Caco-2 (cell line): ENCODE data around the gene FBXO47. TPM values are rescaled to one million over a fixed set of nuclear protein-coding genes. Genes with fewer than 3 reads are reported as not detected.

ENCODE experiments used
- BruUV-seq: library from RNA; stranded (reverse); fragments of 400-500 nt; replicated peaks from 2 replicates; lab custom pipeline; 2021; lab: Mats Ljungman, UMichigan
- CTCF ChIA-PET: fragments of 300-600 bp; sonication (Branson Sonifier 250); formaldehyde crosslinking; loops from one replicate; lab custom pipeline; 2022; ENCODE audit warnings: antibody characterized with exemption; lab: Charles Lee
- POLR2A ChIA-PET: fragments of 300-600 bp; sonication (Branson Sonifier 250); formaldehyde crosslinking; loops from one replicate; lab custom pipeline; 2022; ENCODE audit warnings: antibody characterized with exemption; lab: Charles Lee
- DNase-seq, 2 experiments: peaks; one replicate each; pipeline versions ENCODE4 v3.0.0 to v3.0.0-alpha.2; 2020 to 2022
- H3K27me3 ChIP-seq: replicated peaks from 2 replicates; pipeline ENCODE4 v1.6.0; 2011; ENCODE audit warnings: low read length; ENCODE audit not compliant: control insufficient read depth, insufficient read depth
- H3K36me3 ChIP-seq: 2 replicates; pipeline ENCODE4 v1.5.1; 2011; ENCODE audit warnings: low read length; ENCODE audit not compliant: control insufficient read depth, insufficient read depth
- H3K4me1 ChIP-seq: fragments of 250-450 bp; sonication (Bioruptor Pico); 2 replicates; pipeline ENCODE4 v1.5.1; 2020; ENCODE audit warnings: mild to moderate bottlenecking
- H3K4me3 ChIP-seq: 2 replicates; pipeline ENCODE4 v1.5.1; 2011; ENCODE audit warnings: low read depth, mild to moderate bottlenecking, control low read depth, low read length
- H3K9me3 ChIP-seq: fragments of 250-450 bp; sonication (Bioruptor Pico); 2 replicates; pipeline ENCODE4 v1.5.1; 2020; ENCODE audit warnings: mild to moderate bottlenecking, moderate library complexity
- H3K27ac Mint-ChIP-seq: one replicate; pipeline ENCODE4 v1.8.0; 2022; ENCODE audit warnings: mixed read lengths; ENCODE audit not compliant: unreplicated experiment
- H3K27me3 Mint-ChIP-seq: one replicate; pipeline ENCODE4 v1.8.0; 2022; ENCODE audit warnings: mixed read lengths; ENCODE audit not compliant: insufficient read depth, unreplicated experiment
- H3K36me3 Mint-ChIP-seq: one replicate; pipeline ENCODE4 v1.8.0; 2022; ENCODE audit warnings: mild to moderate bottlenecking, mixed read lengths; ENCODE audit not compliant: insufficient read depth, unreplicated experiment
- H3K4me1 Mint-ChIP-seq: one replicate; pipeline ENCODE4 v1.8.0; 2022; ENCODE audit warnings: low read depth, mixed read lengths; ENCODE audit not compliant: unreplicated experiment
- H3K4me3 Mint-ChIP-seq: one replicate; pipeline ENCODE4 v1.8.0; 2022; ENCODE audit warnings: mild to moderate bottlenecking, moderate library complexity, mixed read lengths; ENCODE audit not compliant: unreplicated experiment
- H3K9me3 Mint-ChIP-seq: one replicate; pipeline ENCODE4 v1.8.0; 2022; ENCODE audit warnings: mixed read lengths; ENCODE audit not compliant: unreplicated experiment
- intact Hi-C: fragments of 100-400 bp; cut with micrococcal nuclease; formaldehyde crosslinking; loops from one replicate; pipeline ENCODE4 v1.10.0; 2022; ENCODE audit not compliant: unreplicated experiment
- total RNA-seq: library from RNA; stranded (reverse); gene quantifications from 2 replicates; pipeline ENCODE4 v1.2.3, GENCODE V29; 2022
- TF ChIP-seq, protein P1 (sequence below), 2 experiments: fragments of 200-600 bp in 1 of 2; IDR thresholded peaks; 1 replicate in 1 of 2; 2 replicates in 1 of 2; pipeline versions ENCODE4 v1.5.1 to v1.8.0; 2011 to 2022; ENCODE audit warnings: antibody characterized with exemption in 1 of 2, control low read depth in 1 of 2, inconsistent platforms in 1 of 2, low read depth in 1 of 2, low read length in 1 of 2, mild to moderate bottlenecking in 1 of 2, moderate library complexity in 1 of 2; ENCODE audit not compliant: insufficient read depth in 1 of 2, severe bottlenecking in 1 of 2, unreplicated experiment in 1 of 2

FBXO47 gene
- total RNA-seq, 1 experiment from 2014 or later, result not detected

DNA sequence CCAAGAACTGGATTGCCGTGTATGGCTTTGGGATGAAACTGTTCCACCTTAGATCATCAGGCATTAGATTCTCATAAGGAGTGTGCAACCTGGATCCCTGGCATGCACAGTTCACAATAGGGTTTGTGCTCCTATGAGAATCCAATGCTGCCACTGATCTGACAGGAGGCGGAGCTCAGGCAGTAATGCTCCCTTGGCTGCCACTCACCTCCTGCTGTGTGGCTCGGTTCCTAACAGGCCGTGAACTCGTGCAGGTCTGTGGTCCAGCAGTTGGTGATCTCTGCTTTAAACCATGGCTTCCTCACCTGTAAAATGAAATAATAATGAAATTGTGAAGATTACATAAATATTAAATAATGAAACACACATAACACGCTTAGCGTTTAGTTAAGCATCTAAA lies 45.5 kb upstream of the FBXO47 start:
- CTCF ChIA-PET, result interaction anchor here (0.6 to 0.7 kb wide), 3 partner anchors 19 to 286 kb away, joined by 4 to 8 read pairs (median 6); partner anchors contain the start of gene RPL23

DNA sequence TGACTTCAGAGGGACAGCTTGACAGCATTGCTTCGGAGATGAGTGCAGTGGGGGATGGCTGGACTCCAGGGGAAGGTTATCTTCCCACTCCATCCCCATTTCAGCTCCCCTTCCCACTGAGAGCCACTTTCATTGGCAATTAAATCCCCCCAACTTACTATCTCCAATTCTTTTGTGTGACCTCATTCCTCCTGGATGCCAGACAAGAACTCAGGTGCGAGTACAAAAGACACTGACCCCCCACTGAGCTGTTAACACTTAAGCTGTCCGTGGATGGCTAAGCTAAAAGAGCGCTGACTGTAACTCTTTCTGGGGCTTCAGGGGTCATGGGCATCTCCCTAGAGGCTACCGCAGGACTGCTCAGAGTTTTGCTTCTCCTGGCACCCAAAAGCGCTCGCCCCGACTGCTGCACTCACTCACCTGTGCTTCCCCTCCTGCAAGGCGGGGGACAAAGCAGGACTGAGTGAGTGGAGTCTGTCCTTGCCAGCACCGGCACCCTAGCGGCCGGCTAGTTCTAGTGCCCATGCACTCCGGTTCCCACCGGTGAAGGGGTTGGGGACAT lies 44.8 kb upstream of the FBXO47 start:
- peaks cover 9% of the 10 kb centered on the region for H3K4me1 Mint-ChIP-seq
- DNase-seq, result no peak
- Histone ChIP-seq H3K4me1 (no peaks in the 10 kb centered on the region), H3K27me3 (no peaks in the 10 kb centered on the region), H3K4me3 (no peak overlapping the region), H3K36me3 (no peaks in the 10 kb centered on the region), H3K9me3 (peaks cover 11% of the 10 kb centered on the region; the same call in 1 of the 2 replicates)
- no peak overlapping the region for H3K27ac Mint-ChIP-seq
- TF ChIP-seq, protein P1, sequence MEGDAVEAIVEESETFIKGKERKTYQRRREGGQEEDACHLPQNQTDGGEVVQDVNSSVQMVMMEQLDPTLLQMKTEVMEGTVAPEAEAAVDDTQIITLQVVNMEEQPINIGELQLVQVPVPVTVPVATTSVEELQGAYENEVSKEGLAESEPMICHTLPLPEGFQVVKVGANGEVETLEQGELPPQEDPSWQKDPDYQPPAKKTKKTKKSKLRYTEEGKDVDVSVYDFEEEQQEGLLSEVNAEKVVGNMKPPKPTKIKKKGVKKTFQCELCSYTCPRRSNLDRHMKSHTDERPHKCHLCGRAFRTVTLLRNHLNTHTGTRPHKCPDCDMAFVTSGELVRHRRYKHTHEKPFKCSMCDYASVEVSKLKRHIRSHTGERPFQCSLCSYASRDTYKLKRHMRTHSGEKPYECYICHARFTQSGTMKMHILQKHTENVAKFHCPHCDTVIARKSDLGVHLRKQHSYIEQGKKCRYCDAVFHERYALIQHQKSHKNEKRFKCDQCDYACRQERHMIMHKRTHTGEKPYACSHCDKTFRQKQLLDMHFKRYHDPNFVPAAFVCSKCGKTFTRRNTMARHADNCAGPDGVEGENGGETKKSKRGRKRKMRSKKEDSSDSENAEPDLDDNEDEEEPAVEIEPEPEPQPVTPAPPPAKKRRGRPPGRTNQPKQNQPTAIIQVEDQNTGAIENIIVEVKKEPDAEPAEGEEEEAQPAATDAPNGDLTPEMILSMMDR (IDR thresholded peaks at IDR 0.05; ENCODE audit: insufficient read depth in 1 of 2, low read depth in 1 of 2, low read length in 1 of 2, severe bottlenecking in 1 of 2, unreplicated experiment in 1 of 2), result no peak
- H3K9me3 Mint-ChIP-seq, result no peaks in the 10 kb centered on the region
- intact Hi-C loops, result no loop called here
- CTCF ChIA-PET, result interaction anchor here (0.6 to 0.7 kb wide), 4 partner anchors 20 to 286 kb away, joined by 3 to 8 read pairs (median 5); partner anchors contain the start of gene RPL23
- no peak overlapping the region for H3K4me3 Mint-ChIP-seq
- POLR2A ChIA-PET, result no interaction called here
- no peaks in the 10 kb centered on the region for H3K36me3 Mint-ChIP-seq
- H3K27me3 Mint-ChIP-seq, result no peaks in the 10 kb centered on the region
- BruUV-seq, result no TSS peak

More for the DNA sequence above, 45.5 kb upstream of the FBXO47 start:
- H3K4me1 Mint-ChIP-seq, result peaks cover 9% of the 10 kb centered on the region
- Histone ChIP-seq H3K36me3 (no peaks in the 10 kb centered on the region), H3K4me1 (no peaks in the 10 kb centered on the region), H3K27me3 (no peaks in the 10 kb centered on the region), H3K4me3 (no peak overlapping the region), H3K9me3 (peaks cover 11% of the 10 kb centered on the region; the same call in 1 of the 2 replicates)
- intact Hi-C loops, result no loop called here
- no peak overlapping the region for H3K4me3 Mint-ChIP-seq
- no peak for DNase-seq
- POLR2A ChIA-PET, result no interaction called here
- no peaks in the 10 kb centered on the region for H3K27me3 Mint-ChIP-seq
- no peak overlapping the region for H3K27ac Mint-ChIP-seq
- H3K36me3 Mint-ChIP-seq, result no peaks in the 10 kb centered on the region
- BruUV-seq, result no TSS peak
- TF ChIP-seq, protein P1 (IDR thresholded peaks at IDR 0.05; ENCODE audit: insufficient read depth in 1 of 2, low read depth in 1 of 2, low read length in 1 of 2, severe bottlenecking in 1 of 2, unreplicated experiment in 1 of 2), result no peak
- no peaks in the 10 kb centered on the region for H3K9me3 Mint-ChIP-seq

DNA sequence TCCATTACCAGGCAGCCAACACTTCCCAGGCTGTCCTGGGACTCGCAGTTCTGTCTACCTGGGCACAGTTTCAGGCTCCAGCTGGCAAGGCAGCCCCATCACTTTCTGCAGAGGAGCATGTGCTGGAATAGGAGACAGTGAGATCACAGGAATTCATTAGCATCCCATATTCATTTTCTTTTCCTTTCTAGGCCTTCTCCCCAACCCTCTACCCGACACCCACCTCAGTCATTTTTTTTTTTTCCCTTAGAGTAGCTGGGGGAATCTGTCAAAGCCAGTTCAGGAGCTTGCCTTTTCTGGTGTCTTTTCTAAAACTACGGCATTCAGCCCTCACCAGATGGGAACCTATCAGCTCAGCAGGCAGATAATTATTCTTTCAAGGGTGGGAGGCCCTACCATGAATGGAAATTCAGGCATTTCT lies 42.4 kb upstream of the FBXO47 start:
- Mint-ChIP-seq H3K27me3 (peaks cover 2% of the 10 kb centered on the region), H3K4me1 (peaks cover 7% of the 10 kb centered on the region), H3K36me3 (no peaks in the 10 kb centered on the region), H3K27ac (no peak overlapping the region), H3K4me3 (no peak overlapping the region), H3K9me3 (no peaks in the 10 kb centered on the region)
- BruUV-seq, result no TSS peak
- DNase-seq, result no peak
- Histone ChIP-seq H3K27me3 (no peaks in the 10 kb centered on the region), H3K4me3 (no peak overlapping the region), H3K4me1 (no peaks in the 10 kb centered on the region), H3K36me3 (no peaks in the 10 kb centered on the region), H3K9me3 (peaks cover 11% of the 10 kb centered on the region; the same call in 1 of the 2 replicates)
- POLR2A ChIA-PET, result no interaction called here
- intact Hi-C loops, result no loop called here
- TF ChIP-seq, protein P1 (IDR thresholded peaks at IDR 0.05; ENCODE audit: insufficient read depth in 1 of 2, low read depth in 1 of 2, low read length in 1 of 2, severe bottlenecking in 1 of 2, unreplicated experiment in 1 of 2), result no peak
- CTCF ChIA-PET, result interaction anchor here (1.0 kb wide), 1 partner anchor 27 kb away, joined by 3 read pairs; no protein-coding TSS in a partner anchor
